WTC11 (cell line): ENCODE measurements around the gene PRR5L. TPM values are rescaled to one million over a fixed set of nuclear protein-coding genes. Genes with fewer than 3 reads are reported as not detected.

Experiments
- ATAC-seq: fragments of 200-7000 bp; cut with Tn5 transposase; 2 replicates; pipeline ENCODE4 v1.10.0; 2021; ENCODE audit warnings: mild to moderate bottlenecking, moderate library complexity
- CTCF ChIA-PET: fragments of 300-600 bp; sonication (Branson Sonifier 250); formaldehyde crosslinking; loops from one replicate; lab custom pipeline; 2021; ENCODE audit warnings: antibody characterized with exemption; lab: Charles Lee
- POLR2A ChIA-PET: fragments of 350-600 bp; sonication (Branson Sonifier 250); formaldehyde crosslinking; loops from one replicate; lab custom pipeline; 2021; ENCODE audit warnings: antibody characterized with exemption; lab: Charles Lee
- DNase-seq: peaks from one replicate; pipeline ENCODE4 v3.0.0; 2021; ENCODE audit warnings: low spot score
- H3K27ac Mint-ChIP-seq: 2 replicates; pipeline ENCODE4 v1.8.0; 2021; ENCODE audit warnings: mixed read lengths
- H3K27me3 Mint-ChIP-seq: 2 replicates; pipeline ENCODE4 v1.8.0; 2021; ENCODE audit warnings: low read depth, mild to moderate bottlenecking, moderate library complexity, mixed read lengths
- H3K36me3 Mint-ChIP-seq: 2 replicates; pipeline ENCODE4 v1.8.0; 2021; ENCODE audit warnings: mixed read lengths
- H3K4me1 Mint-ChIP-seq: 2 replicates; pipeline ENCODE4 v1.8.0; 2022; ENCODE audit warnings: mixed read lengths
- H3K4me3 Mint-ChIP-seq: 2 replicates; pipeline ENCODE4 v1.8.0; 2021; ENCODE audit warnings: mild to moderate bottlenecking, moderate library complexity, mixed read lengths
- H3K9me3 Mint-ChIP-seq: 2 replicates; pipeline ENCODE4 v1.8.0; 2021; ENCODE audit warnings: mixed read lengths
- ATF1 ChIP-seq: sonication (generic); formaldehyde crosslinking; IDR thresholded peaks from 2 replicates; pipeline ENCODE4 v1.8.1; 2023; ENCODE audit warnings: mild to moderate bottlenecking, moderate library complexity, missing genetic modification reagents
- ATF3 ChIP-seq: sonication (generic); formaldehyde crosslinking; conservative IDR thresholded peaks from 2 replicates; pipeline ENCODE4 v1.8.1; 2022; ENCODE audit warnings: mild to moderate bottlenecking, missing genetic modification reagents
- EMX1 ChIP-seq: fragments of 250-450 bp; sonication (Bioruptor Pico); IDR thresholded peaks from 2 replicates; pipeline ENCODE4 v1.8.0; 2021; ENCODE audit warnings: mild to moderate bottlenecking
- ERG ChIP-seq: fragments of 250-450 bp; sonication (Bioruptor Pico); IDR thresholded peaks from 2 replicates; pipeline ENCODE4 v1.8.0; 2021; ENCODE audit warnings: mild to moderate bottlenecking
- FOXJ3 ChIP-seq: sonication (generic); formaldehyde crosslinking; IDR thresholded peaks from 2 replicates; pipeline ENCODE4 v1.9.0; 2021; ENCODE audit warnings: missing genetic modification reagents, mild to moderate bottlenecking, borderline replicate concordance
- FOXP1 ChIP-seq: sonication (generic); formaldehyde crosslinking; IDR thresholded peaks from 2 replicates; pipeline ENCODE4 v1.8.0; 2022; ENCODE audit warnings: missing genetic modification reagents, mild to moderate bottlenecking, moderate library complexity, borderline replicate concordance
- GABPB1 ChIP-seq: sonication (generic); formaldehyde crosslinking; IDR thresholded peaks from 2 replicates; pipeline ENCODE4 v1.8.1; 2023; ENCODE audit warnings: mild to moderate bottlenecking, missing genetic modification reagents
- GRHL2 ChIP-seq: fragments of 250-450 bp; sonication (Bioruptor Pico); IDR thresholded peaks from 2 replicates; pipeline ENCODE4 v1.8.0; 2022; ENCODE audit warnings: mild to moderate bottlenecking, moderate library complexity; ENCODE audit not compliant: insufficient replicate concordance, severe bottlenecking
- GTF2I ChIP-seq: fragments of 250-450 bp; sonication (Bioruptor Pico); conservative IDR thresholded peaks from 2 replicates; pipeline ENCODE4 v1.4.0; 2021; ENCODE audit warnings: mild to moderate bottlenecking
- JAZF1 ChIP-seq: fragments of 250-450 bp; sonication (Bioruptor Pico); IDR thresholded peaks from 2 replicates; pipeline ENCODE4 v1.9.0; 2021; ENCODE audit warnings: moderate library complexity, mild to moderate bottlenecking, inconsistent platforms
- NFE2L1 ChIP-seq: sonication (generic); formaldehyde crosslinking; IDR thresholded peaks from 2 replicates; pipeline ENCODE4 v1.8.1; 2023; ENCODE audit warnings: missing genetic modification reagents
- NR2C2 ChIP-seq: sonication (generic); formaldehyde crosslinking; IDR thresholded peaks from 2 replicates; pipeline ENCODE4 v1.8.0; 2022; ENCODE audit warnings: mild to moderate bottlenecking, missing genetic modification reagents
- PRDM15 ChIP-seq: sonication (generic); formaldehyde crosslinking; IDR thresholded peaks from 2 replicates; pipeline ENCODE4 v1.8.0; 2022; ENCODE audit warnings: missing genetic modification reagents
- RELA ChIP-seq: sonication (generic); formaldehyde crosslinking; IDR thresholded peaks from 2 replicates; pipeline ENCODE4 v1.8.1; 2022; ENCODE audit warnings: missing genetic modification reagents, mild to moderate bottlenecking, borderline replicate concordance
- SOX15 ChIP-seq: fragments of 250-450 bp; sonication (Bioruptor Pico); IDR thresholded peaks from 2 replicates; pipeline ENCODE4 v1.9.0; 2021; ENCODE audit warnings: mild to moderate bottlenecking
- TEAD1 ChIP-seq: sonication (generic); formaldehyde crosslinking; IDR thresholded peaks from 2 replicates; pipeline ENCODE4 v1.8.0; 2022; ENCODE audit warnings: mild to moderate bottlenecking, missing genetic modification reagents
- TEAD4 ChIP-seq: sonication (generic); formaldehyde crosslinking; IDR thresholded peaks from 2 replicates; pipeline ENCODE4 v1.8.0; 2022; ENCODE audit warnings: mild to moderate bottlenecking, missing genetic modification reagents
- ZBTB21 ChIP-seq: sonication (generic); formaldehyde crosslinking; IDR thresholded peaks from 2 replicates; pipeline ENCODE4 v1.8.1; 2023; ENCODE audit warnings: mild to moderate bottlenecking, missing genetic modification reagents, borderline replicate concordance
- ZMAT4 ChIP-seq: fragments of 250-450 bp; sonication (Bioruptor Pico); IDR thresholded peaks from 2 replicates; pipeline ENCODE4 v1.9.0; 2021; ENCODE audit warnings: mild to moderate bottlenecking
- ZNF425 ChIP-seq: fragments of 250-450 bp; sonication (Bioruptor Pico); conservative IDR thresholded peaks from 2 replicates; pipeline ENCODE4 v1.9.0; 2021; ENCODE audit warnings: mild to moderate bottlenecking
- ZNF532 ChIP-seq: fragments of 250-450 bp; sonication (Bioruptor Pico); IDR thresholded peaks from 2 replicates; pipeline ENCODE4 v1.9.0; 2021; ENCODE audit warnings: mild to moderate bottlenecking, borderline replicate concordance
- ZNF671 ChIP-seq: fragments of 250-450 bp; sonication (Bioruptor Pico); IDR thresholded peaks from 2 replicates; pipeline ENCODE4 v1.8.0; 2021; ENCODE audit warnings: mild to moderate bottlenecking
- total RNA-seq: library from RNA; stranded (reverse); gene quantifications from 3 replicates; pipeline ENCODE4 v1.2.3, GENCODE V29; 2021

The PRR5L gene
- total RNA-seq, 1 experiment from 2014 or later: 3.9 TPM

- ChIA-PET POLR2A (interaction anchor here (1.2 kb wide), 1 partner anchor 201 kb away, joined by 4 read pairs; no protein-coding TSS in a partner anchor), CTCF (interaction anchor here (0.7 to 7.6 kb wide), 28 partner anchors 8 to 470 kb away, joined by 3 to 114 read pairs (median 5); no protein-coding TSS in a partner anchor)
- Mint-ChIP-seq H3K27me3 (peaks cover 24% of the 10 kb centered on the region), H3K36me3 (no peaks in the 10 kb centered on the region), H3K27ac (no peak overlapping the region), H3K4me3 (no peak overlapping the region), H3K9me3 (no peaks in the 10 kb centered on the region), H3K4me1 (peaks cover 5% of the 10 kb centered on the region)
- TF ChIP-seq GTF2I (CRISPR knock-in tag) (peak; percentile 97), GABPB1 (CRISPR knock-in tag) (no peak), GRHL2 (CRISPR knock-in tag) (no peak), ZNF425 (CRISPR knock-in tag) (no peak), ZNF671 (CRISPR knock-in tag) (no peak), FOXP1 (no peak), ATF1 (CRISPR knock-in tag) (no peak), ZMAT4 (CRISPR knock-in tag) (no peak), EMX1 (CRISPR knock-in tag) (no peak)
- DNase-seq: no peak
- peak; percentile 28 for ATAC-seq
These were observed 3.8 kb upstream of the PRR5L start for GRCh38 chr11:36292311-36292722.

GRCh38 chr11:36296884-36297543 is 926 bp downstream of the PRR5L start:
- H3K27me3 Mint-ChIP-seq: peaks cover 3% of the 10 kb centered on the region; the same call in 1 of the 2 replicates
- DNase-seq (no peak), ATAC-seq (no peak)
- POLR2A ChIA-PET: no interaction called here
- H3K4me3 Mint-ChIP-seq: no peak overlapping the region
- H3K36me3 Mint-ChIP-seq: no peaks in the 10 kb centered on the region
- CTCF ChIA-PET: interaction anchor here (1.2 to 1.4 kb wide), 3 partner anchors 79 to 196 kb away, joined by 3 to 5 read pairs (median 4); no protein-coding TSS in a partner anchor
- no peak overlapping the region for H3K27ac Mint-ChIP-seq
- peaks cover 9% of the 10 kb centered on the region for H3K9me3 Mint-ChIP-seq
- H3K4me1 Mint-ChIP-seq: no peaks in the 10 kb centered on the region
- no peak for TF ChIP-seq ATF3
- TF ChIP-seq TEAD4 (CRISPR knock-in tag): no peak
- TF ChIP-seq ZNF532: no peak
- TF ChIP-seq PRDM15 (CRISPR knock-in tag): no peak
- TF ChIP-seq NR2C2 (CRISPR knock-in tag): no peak
- no peak for TF ChIP-seq FOXJ3
- TF ChIP-seq NFE2L1 (CRISPR knock-in tag): no peak
- TF ChIP-seq GRHL2 (CRISPR knock-in tag): no peak
- no peak for TF ChIP-seq SOX15 (CRISPR knock-in tag)
- TF ChIP-seq RELA (CRISPR knock-in tag): no peak
- no peak for TF ChIP-seq JAZF1 (CRISPR knock-in tag)
- no peak for TF ChIP-seq TEAD1 (CRISPR knock-in tag)
- no peak for TF ChIP-seq ERG (CRISPR knock-in tag)
- no peak for TF ChIP-seq ZBTB21
